Endothelial cell of umbilical vein (primary cell): ENCODE results near the gene ZNF587. TPM values are rescaled to one million over a fixed set of nuclear protein-coding genes. Genes with fewer than 3 reads are reported as not detected.

Source experiments
- BruUV-seq: library from RNA; stranded (reverse); fragments of 400-500 nt; replicated peaks from 2 replicates; lab custom pipeline; 2021; lab: Mats Ljungman, UMichigan
- CTCF ChIA-PET: fragments of 300-600, 350-600 bp; sonication (Branson Sonifier 250); formaldehyde crosslinking; loops from one replicate; lab custom pipeline; 2021; ENCODE audit warnings: antibody characterized with exemption, inconsistent platforms; lab: Charles Lee
- POLR2A ChIA-PET: fragments of 300-600, 350-600 bp; sonication (Branson Sonifier 250); formaldehyde crosslinking; loops from one replicate; lab custom pipeline; 2021; ENCODE audit warnings: antibody characterized with exemption, inconsistent platforms; lab: Charles Lee
- DNase-seq: peaks from one replicate; pipeline ENCODE4 v3.0.0-alpha.2; 2011; ENCODE audit warnings: low read depth, low spot score
- FAIRE-seq: peaks from 2 replicates; lab custom pipeline; 2011; peaks lifted over from hg19 to GRCh38; lab: Jason Lieb, UNC
- H2AFZ ChIP-seq: 2 replicates; pipeline ENCODE4 v1.6.0; 2012; ENCODE audit warnings: low read depth, low read length, control low read depth, inconsistent platforms
- H3K27ac ChIP-seq: 2 replicates; pipeline ENCODE4 v1.5.1; 2011; ENCODE audit warnings: low read depth, mild to moderate bottlenecking, control low read depth, low read length, moderate library complexity; ENCODE audit not compliant: insufficient read depth
- H3K27me3 ChIP-seq, 2 experiments: 2 replicates each; pipeline versions ENCODE4 v1.6.0 to v1.6.1; 2011; ENCODE audit warnings: low read length in 2 of 2, mixed read lengths in 1 of 2; ENCODE audit not compliant: control insufficient read depth in 2 of 2, insufficient read depth in 2 of 2
- H3K36me3 ChIP-seq, 2 experiments: 2 replicates in 1 of 2; 3 replicates in 1 of 2; pipeline ENCODE4 v1.5.1; 2011; ENCODE audit warnings: low read length in 2 of 2, mild to moderate bottlenecking in 1 of 2, moderate library complexity in 1 of 2; ENCODE audit not compliant: control insufficient read depth in 2 of 2, insufficient read depth in 2 of 2; ENCODE audit errors: extremely low read depth in 1 of 2
- H3K4me1 ChIP-seq: 3 replicates; pipeline ENCODE4 v1.5.1; 2011; ENCODE audit warnings: mild to moderate bottlenecking, low read length; ENCODE audit not compliant: control insufficient read depth, insufficient read depth; ENCODE audit errors: extremely low read depth
- H3K4me2 ChIP-seq: 2 replicates; pipeline ENCODE4 v1.6.1; 2011; ENCODE audit warnings: low read length, control low read depth, mixed read lengths; ENCODE audit not compliant: insufficient read depth
- H3K4me3 ChIP-seq, 3 experiments: fragments of 200-600 bp in 1 of 3; sonication (generic), shearing (Covaris generic) in 1 of 3; replicated peaks in 1 of 3; 2 replicates each; pipeline ENCODE4 v1.5.1; 2011 to 2016; ENCODE audit warnings: control low read depth in 3 of 3, low read length in 3 of 3, mild to moderate bottlenecking in 2 of 3, inconsistent platforms in 1 of 3, low read depth in 1 of 3, moderate library complexity in 1 of 3; ENCODE audit not compliant: insufficient read depth in 1 of 3
- H3K79me2 ChIP-seq: 2 replicates; pipeline ENCODE4 v1.6.0; 2012; ENCODE audit warnings: low read length, inconsistent platforms; ENCODE audit not compliant: control insufficient read depth, insufficient read depth
- H3K9ac ChIP-seq: replicated peaks from 2 replicates; pipeline ENCODE3; 2011; ENCODE audit warnings: low read length, control low read depth; ENCODE audit not compliant: insufficient read depth; ENCODE audit errors: extremely low read depth
- H3K9me1 ChIP-seq: replicated peaks from 3 replicates; pipeline ENCODE4 v1.6.0; 2011; ENCODE audit warnings: mild to moderate bottlenecking, low read length; ENCODE audit not compliant: control insufficient read depth, insufficient read depth; ENCODE audit errors: extremely low read depth
- H3K9me3 ChIP-seq: replicated peaks from 2 replicates; pipeline ENCODE4 v1.5.1; 2012; ENCODE audit warnings: low read length, inconsistent platforms; ENCODE audit not compliant: control insufficient read depth, insufficient read depth
- H4K20me1 ChIP-seq: replicated peaks from 2 replicates; pipeline ENCODE3; 2011; ENCODE audit warnings: mild to moderate bottlenecking, low read length; ENCODE audit not compliant: control insufficient read depth, insufficient read depth; ENCODE audit errors: extremely low read depth
- EZH2 ChIP-seq: IDR thresholded peaks from 2 replicates; pipeline ENCODE4 v1.6.1; 2012; ENCODE audit warnings: borderline replicate concordance, low read depth, mild to moderate bottlenecking, moderate library complexity, low read length, inconsistent platforms; ENCODE audit not compliant: severe bottlenecking
- FOS ChIP-seq: IDR thresholded peaks from 2 replicates; pipeline ENCODE4 v1.6.1; 2011; ENCODE audit warnings: mild to moderate bottlenecking, low read length, moderate library complexity, borderline replicate concordance; ENCODE audit not compliant: insufficient read depth
- GATA2 ChIP-seq: IDR thresholded peaks from 2 replicates; pipeline ENCODE4 v1.7.0; 2011; ENCODE audit warnings: low read depth, mild to moderate bottlenecking, moderate library complexity, mixed read lengths, low read length; ENCODE audit not compliant: insufficient read length, insufficient read depth
- JUN ChIP-seq: IDR thresholded peaks from 2 replicates; pipeline ENCODE4 v1.6.1; 2011; ENCODE audit warnings: borderline replicate concordance, low read depth; ENCODE audit not compliant: insufficient read length, insufficient read depth
- MYC ChIP-seq: IDR thresholded peaks from one replicate; pipeline ENCODE4 v1.6.1; 2011; ENCODE audit warnings: mild to moderate bottlenecking, low read depth, low read length
- POLR2A ChIP-seq: IDR thresholded peaks from 2 replicates; pipeline ENCODE4 v1.6.1; 2012; ENCODE audit warnings: low read depth, mild to moderate bottlenecking, control low read depth, low read length
- POLR2AphosphoS5 ChIP-seq: IDR thresholded peaks from 2 replicates; pipeline ENCODE4 v1.6.1; 2012; ENCODE audit warnings: low read depth, mild to moderate bottlenecking, control low read depth, low read length, moderate library complexity; ENCODE audit not compliant: insufficient read depth
- dilution Hi-C: fragments of 300-500 bp; cut with MboI; formaldehyde crosslinking; loops from one replicate; pipeline ENCODE4 v1.15.0; 2019; ENCODE audit warnings: low sequenced_read_pairs; ENCODE audit not compliant: extremely low pct_ligation_motif_present
- intact Hi-C: fragments of 100-400 bp; cut with micrococcal nuclease; formaldehyde crosslinking; loops from one replicate; pipeline ENCODE4 v1.10.0; 2022
- polyA plus RNA-seq, 4 experiments: library from polyadenylated mRNA; depleted of rRNA in 3 of 4; stranded (reverse) in 3 of 4; unstranded in 1 of 4; fragments of >200 nt; gene quantifications; 2 replicates each; pipeline versions ENCODE4 v1.2.1 to v1.2.3, GENCODE V29; 2011 to 2012; ENCODE audit warnings: missing spikeins in 1 of 4
- total RNA-seq: library from RNA; stranded (reverse); gene quantifications from 2 replicates; pipeline ENCODE4 v1.2.3, GENCODE V29; 2021
- TF ChIP-seq, protein P1 (sequence below), 2 donors: IDR thresholded peaks; 1 replicate in 1 of 2; 2 replicates in 1 of 2; pipeline ENCODE4 v1.5.1; 2011; ENCODE audit warnings: low read length in 2 of 2, mild to moderate bottlenecking in 2 of 2, moderate library complexity in 2 of 2, control low read depth in 1 of 2, inconsistent platforms in 1 of 2, low read depth in 1 of 2; ENCODE audit not compliant: insufficient read depth in 1 of 2; ENCODE audit errors: extremely low read depth in 1 of 2
- TF ChIP-seq, protein P2 (sequence below): IDR thresholded peaks from 2 replicates; pipeline ENCODE4 v1.6.1; 2011; ENCODE audit not compliant: insufficient read depth, insufficient read length

The ZNF587 gene
- total and polyA plus RNA-seq, 2 donors (not counting 3 experiments of a cell fraction or from before 2014, with no cell fraction given) = 13.1 to 44.0 TPM

DNA sequence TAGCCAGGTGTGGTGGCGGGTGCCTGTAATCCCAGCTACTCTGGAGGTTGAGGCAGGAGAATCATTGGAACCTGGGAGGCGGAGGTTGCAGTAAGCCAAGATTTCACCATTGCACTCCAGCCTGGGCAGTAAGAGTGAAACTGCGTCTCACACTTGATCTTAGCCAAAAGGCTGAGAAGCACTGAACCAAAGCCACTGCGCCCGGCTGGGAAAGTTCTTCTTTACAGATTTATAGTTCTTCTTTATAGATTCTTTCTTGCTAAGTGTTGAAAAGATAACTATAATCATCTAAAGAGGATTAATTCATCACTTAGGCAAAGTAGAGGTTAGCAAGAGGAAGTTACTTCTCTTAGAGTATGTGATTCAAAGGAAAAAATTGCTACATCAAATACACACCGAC is 55.6 kb downstream of the ZNF587 start:
- Histone ChIP-seq H3K27ac (no peak overlapping the region), H4K20me1 (no peaks in the 10 kb centered on the region), H3K9me3 (peaks cover 4% of the 10 kb centered on the region), H3K4me2 (no peak overlapping the region), H3K36me3 (peaks cover 0 to 2% of the 10 kb centered on the region in 2 experiments), H3K9me1 (no peaks in the 10 kb centered on the region), H2AFZ (no peak overlapping the region), H3K4me1 (no peaks in the 10 kb centered on the region), H3K4me3 (no peak overlapping the region), H3K9ac (no peak overlapping the region), H3K27me3 (no peaks in the 10 kb centered on the region), H3K79me2 (no peaks in the 10 kb centered on the region)
- TF ChIP-seq POLR2A (no peak), EZH2 (no peak), JUN (no peak), POLR2AphosphoS5 (no peak), FOS (no peak), MYC (no peak), GATA2 (no peak)
- TF ChIP-seq, protein P1, sequence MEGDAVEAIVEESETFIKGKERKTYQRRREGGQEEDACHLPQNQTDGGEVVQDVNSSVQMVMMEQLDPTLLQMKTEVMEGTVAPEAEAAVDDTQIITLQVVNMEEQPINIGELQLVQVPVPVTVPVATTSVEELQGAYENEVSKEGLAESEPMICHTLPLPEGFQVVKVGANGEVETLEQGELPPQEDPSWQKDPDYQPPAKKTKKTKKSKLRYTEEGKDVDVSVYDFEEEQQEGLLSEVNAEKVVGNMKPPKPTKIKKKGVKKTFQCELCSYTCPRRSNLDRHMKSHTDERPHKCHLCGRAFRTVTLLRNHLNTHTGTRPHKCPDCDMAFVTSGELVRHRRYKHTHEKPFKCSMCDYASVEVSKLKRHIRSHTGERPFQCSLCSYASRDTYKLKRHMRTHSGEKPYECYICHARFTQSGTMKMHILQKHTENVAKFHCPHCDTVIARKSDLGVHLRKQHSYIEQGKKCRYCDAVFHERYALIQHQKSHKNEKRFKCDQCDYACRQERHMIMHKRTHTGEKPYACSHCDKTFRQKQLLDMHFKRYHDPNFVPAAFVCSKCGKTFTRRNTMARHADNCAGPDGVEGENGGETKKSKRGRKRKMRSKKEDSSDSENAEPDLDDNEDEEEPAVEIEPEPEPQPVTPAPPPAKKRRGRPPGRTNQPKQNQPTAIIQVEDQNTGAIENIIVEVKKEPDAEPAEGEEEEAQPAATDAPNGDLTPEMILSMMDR (IDR thresholded peaks at IDR 0.05; ENCODE audit: extremely low read depth in 1 of 2, insufficient read depth in 1 of 2, low read depth in 1 of 2, low read length in 2 of 2) = no peak
- TF ChIP-seq, protein P2, sequence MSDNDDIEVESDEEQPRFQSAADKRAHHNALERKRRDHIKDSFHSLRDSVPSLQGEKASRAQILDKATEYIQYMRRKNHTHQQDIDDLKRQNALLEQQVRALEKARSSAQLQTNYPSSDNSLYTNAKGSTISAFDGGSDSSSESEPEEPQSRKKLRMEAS = no peak
- no TSS peak for BruUV-seq
- ChIA-PET POLR2A (no interaction called here), CTCF (no interaction called here)
- dilution Hi-C loops = no loop called here
- intact Hi-C loops = no loop called here
- FAIRE-seq (no peak), DNase-seq (no peak)
